ENCODE data around the gene LIPI.
"Not testable (repeated sequence)": the region's sequence is repeated elsewhere in the genome, so short reads cannot be mapped to it uniquely, and the experiment has no call there.

LIPI gene

DNA sequence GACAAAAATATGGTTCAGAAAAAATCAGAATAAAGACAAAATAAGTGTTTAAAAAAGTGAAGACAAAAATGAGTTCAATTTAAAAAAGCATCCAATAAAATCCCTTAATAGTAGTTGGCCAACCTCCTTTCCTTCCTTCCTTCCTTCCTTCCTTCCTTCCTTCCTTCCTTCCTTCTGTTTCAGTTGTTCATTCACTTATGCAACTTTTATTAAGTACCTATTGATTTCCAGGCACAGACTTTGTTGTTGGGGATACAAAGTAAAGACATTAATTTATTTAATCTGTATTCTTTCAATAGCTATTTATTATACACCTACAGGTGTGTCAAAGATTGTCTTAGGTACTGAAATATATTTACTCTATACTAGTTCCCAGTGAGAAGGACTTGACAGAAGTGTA lies 2.4 kb upstream of the LIPI start:
- Mint-ChIP-seq H3K36me3 (no peaks in the 10 kb centered on the region), H3K27ac (no peak overlapping the region), H3K9me3 (no peaks in the 10 kb centered on the region), H3K4me3 (no peak overlapping the region), H3K4me1 (peaks cover 0 to 3% of the 10 kb centered on the region in 2 donors), H3K27me3 (peaks cover 4 to 8% of the 10 kb centered on the region in 2 donors)
- DNase-seq, result no peak
- ATAC-seq (replicated peaks), result no peak

DNA sequence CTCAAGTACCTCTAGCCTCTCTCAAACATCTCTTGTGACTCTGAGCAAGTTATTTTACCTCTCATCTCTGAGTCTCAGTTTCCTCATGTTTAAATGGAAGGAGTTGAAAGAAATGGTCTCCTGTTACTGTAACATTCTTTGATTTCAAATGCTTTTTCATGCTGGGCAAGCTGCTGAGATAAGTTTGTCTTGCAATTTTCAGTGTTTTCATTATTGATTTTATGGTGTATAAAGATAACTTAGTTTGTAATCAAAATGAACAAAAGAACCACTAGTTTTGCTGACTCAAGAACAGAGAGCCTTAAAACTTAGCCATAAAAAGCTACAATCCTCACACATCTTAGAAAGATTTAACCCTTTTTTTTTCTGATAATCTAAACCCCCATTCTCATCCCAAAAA lies 4.5 kb downstream of the LIPI start:
- Mint-ChIP-seq H3K27me3 (peaks cover 0 to 12% of the 10 kb centered on the region in 2 donors), H3K9me3 (peaks cover 0 to under 1% of the 10 kb centered on the region in 2 donors), H3K4me3 (no peak overlapping the region), H3K4me1 (no peaks in the 10 kb centered on the region), H3K27ac (no peak overlapping the region), H3K36me3 (no peaks in the 10 kb centered on the region)
- ATAC-seq (replicated peaks), result no peak
- DNase-seq, result no peak

DNA sequence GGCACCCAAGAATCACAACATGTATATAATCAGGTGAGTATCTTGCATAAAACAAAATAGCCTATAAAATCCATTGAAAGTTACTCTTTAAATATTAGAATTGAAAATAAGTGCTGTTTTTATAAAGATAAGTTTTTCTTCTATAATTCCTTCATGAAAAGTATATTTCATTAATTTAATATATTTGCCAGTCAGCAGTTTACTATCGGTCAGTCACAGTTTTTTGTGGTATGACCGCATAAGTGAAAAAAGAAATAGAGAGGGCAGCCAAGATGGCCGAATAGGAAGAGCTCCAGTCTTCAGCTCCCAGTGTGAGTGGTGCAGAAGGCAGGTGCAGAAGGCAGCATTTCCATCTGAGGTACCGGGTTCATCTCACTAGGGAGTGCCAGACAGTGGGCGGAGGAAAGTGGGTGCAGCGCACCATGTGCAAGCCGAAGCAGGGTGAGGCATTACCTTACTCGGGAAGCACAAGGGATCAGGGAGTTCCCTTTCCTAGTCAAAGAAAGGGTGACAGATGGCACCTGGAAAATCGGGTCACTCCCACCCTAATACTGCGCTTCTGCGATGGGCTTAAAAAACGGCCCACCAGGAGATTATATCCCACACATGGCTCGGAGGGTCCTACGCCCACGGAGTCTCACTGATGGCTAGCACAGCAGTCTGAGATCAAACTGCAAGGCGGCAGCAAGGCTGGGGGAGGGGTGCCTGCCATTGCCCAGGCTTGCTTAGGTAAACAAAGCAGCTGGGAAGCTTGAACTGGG lies 44.1 kb downstream of the LIPI start:
- not testable (repeated sequence) for H3K4me1 Mint-ChIP-seq; H3K27ac Mint-ChIP-seq; DNase-seq; H3K36me3 Mint-ChIP-seq; H3K9me3 Mint-ChIP-seq; H3K27me3 Mint-ChIP-seq; ATAC-seq (replicated peaks); H3K4me3 Mint-ChIP-seq

DNA sequence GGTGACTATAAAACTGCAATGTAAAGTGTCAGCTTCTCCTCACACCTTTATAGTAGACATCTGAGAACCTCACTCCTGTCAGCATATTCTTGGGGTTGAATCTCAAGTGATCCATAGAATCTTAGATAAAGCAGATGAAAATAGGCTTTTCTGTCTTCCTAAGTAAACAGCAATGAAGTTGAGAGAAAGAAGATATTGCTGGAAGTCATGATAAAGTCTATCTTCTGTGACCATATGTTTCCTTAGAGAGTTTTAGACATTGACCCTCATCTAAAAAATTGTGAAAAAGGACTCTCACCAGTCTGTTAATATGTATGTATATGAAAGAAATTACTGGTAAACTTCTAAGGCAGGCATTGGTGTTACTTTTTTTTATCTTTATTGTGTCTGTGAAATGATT lies 66.8 kb downstream of the LIPI start:
- no peak overlapping the region for H3K4me3 Mint-ChIP-seq
- no peak overlapping the region for H3K27ac Mint-ChIP-seq
- H3K9me3 Mint-ChIP-seq, result peaks cover 0 to 2% of the 10 kb centered on the region in 2 donors
- DNase-seq (no peak), ATAC-seq (replicated peaks) (no peak)
- H3K36me3 Mint-ChIP-seq, result no peaks in the 10 kb centered on the region
- H3K27me3 Mint-ChIP-seq, result peaks cover 0 to 6% of the 10 kb centered on the region in 2 donors
- no peaks in the 10 kb centered on the region for H3K4me1 Mint-ChIP-seq

DNA sequence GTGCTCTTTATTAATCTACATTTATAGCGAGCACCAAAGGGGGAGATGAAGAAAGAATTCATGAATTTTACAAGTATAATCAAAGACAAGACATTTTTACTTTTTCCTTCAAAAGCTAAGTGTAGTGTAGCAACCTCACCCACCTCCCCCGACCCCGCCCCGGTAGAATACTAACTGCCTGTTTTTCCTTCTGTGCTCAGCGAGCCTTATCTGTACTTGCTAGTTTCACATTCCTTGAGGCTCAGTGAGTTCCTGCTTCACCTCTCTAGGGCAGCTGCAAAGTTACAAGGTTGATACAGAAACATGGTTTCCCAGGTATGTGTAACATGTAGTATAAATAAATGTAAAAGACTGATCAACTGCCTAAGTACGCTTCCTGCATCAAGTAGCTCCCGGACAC lies 86.5 kb downstream of the LIPI start:
- DNase-seq, result no peak
- Mint-ChIP-seq H3K4me3 (no peak overlapping the region), H3K27me3 (no peaks in the 10 kb centered on the region), H3K4me1 (peaks cover 24 to 35% of the 10 kb centered on the region in 2 donors), H3K27ac (no peak overlapping the region), H3K36me3 (peaks cover 0 to 4% of the 10 kb centered on the region in 2 donors), H3K9me3 (peaks cover 5 to 7% of the 10 kb centered on the region in 2 donors)
- ATAC-seq (replicated peaks), result no peak

DNA sequence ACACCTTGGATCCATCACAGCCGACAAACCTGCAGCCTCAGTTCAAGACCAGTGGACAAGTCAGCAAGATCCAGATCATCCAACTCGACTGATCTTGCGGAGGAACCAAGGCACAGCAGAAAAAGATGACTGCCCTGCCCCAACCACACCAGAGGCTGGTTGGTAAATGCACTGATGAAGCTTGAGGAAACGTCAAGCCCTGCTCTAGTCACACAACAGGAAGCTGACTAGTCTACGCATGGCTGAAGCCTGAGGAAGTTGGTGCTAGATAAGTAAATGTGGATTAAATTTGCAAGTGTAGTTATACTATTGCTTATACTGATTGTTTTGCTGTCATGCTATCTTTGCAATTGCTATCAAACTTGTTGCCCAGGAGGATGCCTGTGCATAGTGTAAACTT lies 89.0 kb downstream of the LIPI start:
- DNase-seq (no peak), ATAC-seq (replicated peaks) (peak; percentile 86 to 88)
- peak overlapping the region in 1 of 2 donors; percentile 4 for H3K4me3 Mint-ChIP-seq
- peaks cover 5 to 7% of the 10 kb centered on the region in 2 donors for H3K9me3 Mint-ChIP-seq
- H3K36me3 Mint-ChIP-seq, result peaks cover 0 to 4% of the 10 kb centered on the region in 2 donors
- no peaks in the 10 kb centered on the region for H3K27me3 Mint-ChIP-seq
- peak overlapping the region; percentile 65 for H3K27ac Mint-ChIP-seq
- peaks cover 24 to 43% of the 10 kb centered on the region in 2 donors for H3K4me1 Mint-ChIP-seq

DNA sequence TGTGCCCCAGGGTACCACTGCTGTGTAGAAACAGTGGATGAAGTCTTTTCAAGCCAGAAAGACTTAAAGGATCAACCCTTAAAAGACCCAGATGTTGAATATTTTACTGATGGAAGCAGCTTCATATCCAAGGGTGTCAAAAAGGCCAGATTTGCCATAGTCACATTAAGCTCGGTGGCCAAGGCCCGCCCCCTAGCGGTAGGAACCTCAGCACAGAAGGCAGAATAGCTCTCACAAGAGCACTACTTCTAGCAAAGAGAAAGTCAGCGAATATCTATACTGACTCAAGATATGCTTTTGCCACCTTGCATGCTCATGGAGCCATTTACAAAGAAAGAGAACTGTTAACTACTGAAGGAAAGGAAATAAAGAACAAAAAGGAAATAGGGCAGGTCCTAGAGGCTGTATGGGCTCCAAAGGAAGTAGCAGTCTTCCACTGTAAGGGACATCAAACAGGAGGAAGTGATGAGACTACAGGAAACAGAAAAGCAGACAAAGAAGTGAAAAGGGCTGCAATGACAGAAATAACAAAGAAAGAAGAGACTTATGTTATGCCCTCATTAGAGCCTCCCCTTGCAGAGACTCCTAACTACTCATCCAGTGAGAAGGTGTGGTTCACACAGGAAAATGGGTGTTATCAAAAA lies 90.5 kb downstream of the LIPI start:
- no peaks in the 10 kb centered on the region for H3K27me3 Mint-ChIP-seq
- no peak overlapping the region for H3K27ac Mint-ChIP-seq
- peaks cover 2 to 4% of the 10 kb centered on the region in 2 donors for H3K36me3 Mint-ChIP-seq
- peaks cover 5 to 7% of the 10 kb centered on the region in 2 donors for H3K9me3 Mint-ChIP-seq
- no peak overlapping the region for H3K4me3 Mint-ChIP-seq
- H3K4me1 Mint-ChIP-seq, result peaks cover 37 to 58% of the 10 kb centered on the region in 2 donors
- peak; percentile 33 to 37 for ATAC-seq (replicated peaks)
- no peak for DNase-seq

DNA sequence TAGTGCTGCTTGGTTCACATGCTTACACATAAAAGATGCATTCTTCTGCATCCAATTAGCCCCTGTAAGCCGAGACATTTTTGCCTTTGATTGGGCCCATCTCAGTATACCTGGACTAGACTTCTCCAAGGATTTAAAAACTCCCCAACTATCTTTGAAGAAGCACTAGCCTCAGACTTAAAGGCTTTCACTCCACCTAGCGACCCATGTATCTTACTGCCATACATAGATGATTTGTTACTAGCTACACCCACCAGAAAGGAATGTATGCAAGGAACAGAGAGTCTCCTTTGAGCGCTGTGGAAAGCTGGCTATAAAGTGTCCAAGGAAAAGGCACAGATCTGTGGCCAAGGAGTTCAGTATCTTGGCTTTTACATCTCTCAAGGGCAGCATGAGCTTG lies 91.7 kb downstream of the LIPI start:
- Mint-ChIP-seq H3K27me3 (no peaks in the 10 kb centered on the region), H3K27ac (no peak overlapping the region), H3K9me3 (peaks cover 2 to 7% of the 10 kb centered on the region in 2 donors), H3K4me1 (peaks cover 36 to 50% of the 10 kb centered on the region in 2 donors), H3K36me3 (peaks cover 7 to 8% of the 10 kb centered on the region in 2 donors), H3K4me3 (no peak overlapping the region)
- ATAC-seq (replicated peaks), result no peak
- no peak for DNase-seq

DNA sequence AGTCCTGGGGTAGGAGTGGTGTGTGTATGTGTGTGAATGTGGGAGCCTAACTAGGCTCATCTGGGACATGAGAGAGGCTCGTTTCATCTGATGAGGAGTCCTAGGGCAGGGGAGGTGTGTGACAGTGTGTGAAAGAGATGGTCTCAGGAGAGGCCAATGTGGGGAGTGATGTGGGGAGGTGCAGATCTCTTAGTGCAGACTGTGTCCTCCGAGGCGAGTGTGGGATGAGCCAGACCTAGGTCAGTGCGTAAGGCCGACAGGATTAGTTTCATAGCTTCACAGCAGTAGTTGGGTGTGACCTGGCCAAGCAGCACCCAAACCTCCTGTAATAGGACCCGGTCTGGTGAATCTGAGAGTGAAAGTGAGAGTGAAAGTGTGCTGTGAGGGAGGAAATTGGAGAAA lies 94.7 kb downstream of the LIPI start:
- peak; percentile 86 to 87 for ATAC-seq (replicated peaks)
- Mint-ChIP-seq H3K4me3 (peak overlapping the region; percentile 3 to 5), H3K4me1 (peaks cover 20 to 32% of the 10 kb centered on the region in 2 donors), H3K9me3 (peaks cover 3 to 6% of the 10 kb centered on the region in 2 donors), H3K27ac (peak overlapping the region; percentile 73), H3K36me3 (peaks cover 9 to 16% of the 10 kb centered on the region in 2 donors), H3K27me3 (no peaks in the 10 kb centered on the region)
- peak; percentile 5 for DNase-seq

DNA sequence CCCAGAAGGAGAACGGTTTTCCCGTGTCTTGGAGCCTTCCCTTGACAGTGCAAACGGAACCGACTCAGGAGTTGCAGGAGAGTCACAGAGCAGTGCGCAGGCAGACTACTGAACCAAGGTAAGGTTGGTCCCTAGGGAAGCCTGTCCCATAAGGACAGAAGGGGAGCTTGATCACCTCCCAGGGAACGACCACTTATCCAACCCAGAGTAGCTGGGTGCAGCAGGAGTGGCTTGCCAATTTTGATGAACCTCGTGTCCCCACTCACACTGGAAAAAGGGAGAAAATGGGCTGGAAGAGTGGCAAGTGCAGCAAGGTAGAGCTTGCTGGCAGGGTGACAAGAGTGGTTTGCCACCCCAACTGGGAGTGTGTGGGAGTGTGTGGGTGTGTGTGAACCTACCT lies 95.1 kb downstream of the LIPI start:
- Mint-ChIP-seq H3K27me3 (no peaks in the 10 kb centered on the region), H3K4me3 (peak overlapping the region; percentile 3 to 5), H3K27ac (peak overlapping the region; percentile 73), H3K9me3 (peaks cover 3 to 6% of the 10 kb centered on the region in 2 donors), H3K36me3 (peaks cover 9 to 16% of the 10 kb centered on the region in 2 donors), H3K4me1 (peaks cover 20 to 31% of the 10 kb centered on the region in 2 donors)
- ATAC-seq (replicated peaks), result no peak
- no peak for DNase-seq

DNA sequence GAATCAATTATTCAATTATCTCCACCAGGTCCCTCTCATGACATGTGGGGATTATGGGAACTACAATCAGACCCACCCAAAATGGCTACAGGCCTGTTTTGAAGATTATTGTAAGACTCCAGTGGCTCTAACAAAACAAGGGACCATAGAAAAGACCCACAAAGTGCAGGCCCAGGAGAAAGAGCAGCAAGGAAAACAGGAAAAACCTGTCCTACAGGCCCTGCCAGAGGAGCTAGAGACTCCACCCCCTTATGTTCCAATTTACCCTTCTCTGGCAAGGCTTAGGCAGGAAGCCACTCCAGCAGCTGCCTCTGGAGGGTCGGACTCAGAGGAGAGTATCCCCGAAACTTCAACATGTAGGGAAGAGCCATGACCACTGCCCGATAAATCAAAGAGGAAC lies 96.5 kb downstream of the LIPI start:
- Mint-ChIP-seq H3K27ac (no peak overlapping the region), H3K36me3 (peaks cover 9 to 18% of the 10 kb centered on the region in 2 donors), H3K4me1 (peaks cover 13 to 24% of the 10 kb centered on the region in 2 donors), H3K27me3 (no peaks in the 10 kb centered on the region), H3K9me3 (peaks cover 3 to 4% of the 10 kb centered on the region in 2 donors), H3K4me3 (no peak overlapping the region)
- DNase-seq (no peak), ATAC-seq (replicated peaks) (no peak)

DNA sequence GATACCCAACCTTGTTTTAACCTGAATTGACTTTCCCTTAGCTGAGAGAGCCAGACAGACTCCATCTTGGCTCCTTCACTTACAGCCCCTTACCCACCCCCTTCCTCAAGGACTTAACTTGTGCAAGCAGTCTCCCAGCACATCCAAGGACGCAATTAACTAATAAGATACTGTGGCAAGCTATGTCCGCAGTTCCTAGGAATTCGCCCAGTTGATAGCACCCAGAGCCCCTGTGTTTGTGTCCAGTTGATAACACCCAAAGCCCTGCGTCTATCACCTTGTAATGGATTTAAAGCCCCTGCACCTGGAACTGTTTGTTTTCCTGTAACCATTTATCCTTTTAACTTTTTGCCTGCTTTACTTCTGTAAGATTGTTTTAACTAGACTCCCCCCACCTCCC lies 106.2 kb downstream of the LIPI start:
- not testable (repeated sequence) for ATAC-seq (replicated peaks); H3K36me3 Mint-ChIP-seq; DNase-seq; H3K9me3 Mint-ChIP-seq; H3K4me3 Mint-ChIP-seq; H3K27me3 Mint-ChIP-seq; H3K27ac Mint-ChIP-seq; H3K4me1 Mint-ChIP-seq

DNA sequence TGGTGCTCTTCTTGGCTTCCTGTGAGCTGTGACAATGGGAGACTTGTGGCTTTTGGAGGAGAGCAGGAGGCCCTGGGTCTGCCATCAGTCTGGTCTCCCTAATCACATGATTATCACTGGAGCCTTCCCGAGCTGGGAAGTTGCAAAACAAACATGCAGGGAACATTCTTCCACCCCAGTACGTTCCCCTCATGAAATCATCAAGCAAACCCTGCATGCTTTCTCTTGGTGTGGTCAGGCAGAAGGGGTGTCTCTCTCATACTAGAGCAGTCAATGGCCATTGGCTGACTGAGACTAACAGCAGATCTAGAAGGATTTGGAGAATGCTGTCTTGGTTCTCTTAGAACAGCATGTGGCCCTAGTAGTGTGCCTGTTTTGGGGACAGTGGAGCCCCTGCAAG lies 111.2 kb downstream of the LIPI start:
- DNase-seq (no peak), ATAC-seq (replicated peaks) (no peak)
- H3K9me3 Mint-ChIP-seq, result peaks cover 5 to 6% of the 10 kb centered on the region in 2 donors
- H3K4me1 Mint-ChIP-seq, result no peaks in the 10 kb centered on the region
- no peaks in the 10 kb centered on the region for H3K27me3 Mint-ChIP-seq
- no peak overlapping the region for H3K4me3 Mint-ChIP-seq
- H3K27ac Mint-ChIP-seq, result no peak overlapping the region
- H3K36me3 Mint-ChIP-seq, result peaks cover 8 to 16% of the 10 kb centered on the region in 2 donors

DNA sequence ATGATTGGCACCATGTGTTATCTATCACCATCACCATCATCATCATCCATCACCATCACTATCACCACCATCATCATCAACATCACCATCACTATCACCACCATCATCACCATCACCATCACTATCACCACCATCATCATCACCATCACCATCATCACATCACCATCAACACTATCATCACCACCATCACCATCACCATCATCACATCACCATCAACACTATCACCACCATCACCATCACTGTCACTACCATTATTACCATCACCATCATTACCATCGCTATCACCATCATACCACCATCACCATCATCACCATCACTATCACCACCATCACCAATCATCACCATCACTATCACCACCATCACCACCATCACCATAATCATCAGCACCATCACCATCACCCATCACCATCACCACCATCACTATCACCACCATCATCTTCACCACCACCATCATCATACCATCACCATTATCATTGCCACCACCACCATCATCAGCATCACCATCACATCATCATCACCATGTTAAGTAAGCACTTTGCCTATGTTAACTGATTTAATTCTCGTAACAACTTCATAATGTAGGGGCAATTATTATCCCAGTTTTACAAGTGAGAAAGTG lies 112.8 kb downstream of the LIPI start:
- Mint-ChIP-seq H3K36me3 (peaks cover 8 to 12% of the 10 kb centered on the region in 2 donors), H3K27me3 (no peaks in the 10 kb centered on the region), H3K27ac (no peak overlapping the region), H3K4me1 (no peaks in the 10 kb centered on the region), H3K9me3 (peaks cover 5 to 6% of the 10 kb centered on the region in 2 donors), H3K4me3 (no peak overlapping the region)
- no peak for ATAC-seq (replicated peaks)
- no peak for DNase-seq

All from stimulated activated naive B cell treated with anti-CD40 and anti-IgM and Interleukin-4, amounts not matched to agents 10 μg/mL and 1 μg/mL and 100 μg/mL, for 72 hours (primary cell).